Measurements from ENCODE around the gene TBC1D5. TPM values are rescaled to one million over a fixed set of nuclear protein-coding genes. Genes with fewer than 3 reads are reported as not detected.

TBC1D5 gene
- total and polyA plus RNA-seq, 2 of the 8 experiments (the other 6 are each of a cell fraction or from before 2014, with no cell fraction given), result 11.0 to 22.9 TPM

DNA sequence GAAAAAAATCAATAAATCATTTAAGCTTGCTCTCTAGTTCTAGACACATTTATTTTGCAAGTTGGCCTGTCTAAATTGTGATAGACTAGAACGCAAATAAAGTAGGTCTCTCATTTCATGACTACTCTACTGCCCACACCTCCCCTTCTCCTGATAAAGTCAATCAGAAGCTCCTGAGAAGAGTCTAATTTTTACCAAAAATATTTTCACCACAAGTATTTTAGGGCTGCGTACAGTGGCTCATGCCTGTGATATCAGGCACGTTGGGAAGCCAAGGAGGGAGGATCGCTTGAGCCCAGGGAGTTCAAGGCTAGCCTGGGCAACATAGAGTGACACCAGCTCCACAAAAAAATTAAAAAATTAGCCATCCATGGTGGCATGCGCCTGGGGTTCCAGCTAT, 136.5 kb downstream of the TBC1D5 start:
- no peak overlapping the region for H3K23ac ChIP-seq (ENCODE audit: insufficient read length)
- 87% methylated on average over 5 of the region's 5 CpGs; no CpG with 5 or more reads in 1 of the 2 experiments for WGBS, 2 experiments (ENCODE audit: extremely low coverage in 1 of 2, insufficient coverage in 1 of 2, insufficient read length in 1 of 2, insufficient replicate concordance in 2 of 2, low coverage in 1 of 2, low lambda C conversion rate in 2 of 2, missing lambda C conversion rate in 1 of 2)
- H3K4me2 ChIP-seq (ENCODE audit: insufficient read depth in 1 of 2, low read depth in 2 of 2, low read length in 2 of 2), result no peak overlapping the region
- H2BK120ac ChIP-seq (replicated peaks; ENCODE audit: low read depth, low read length), result no peak overlapping the region
- no peak for TF ChIP-seq CHD1 (IDR thresholded peaks at IDR 0.05; ENCODE audit: low read depth, low read length)
- TF ChIP-seq TAF7 (optimal IDR thresholded peaks at IDR 0.05; ENCODE audit: borderline replicate concordance, low read depth, low read length), result no peak
- no peak for TF ChIP-seq CREB1 (IDR thresholded peaks at IDR 0.05)
- no peak for TF ChIP-seq SP4 (IDR thresholded peaks at IDR 0.05; ENCODE audit: low read length)
- no peak for TF ChIP-seq CTCF (IDR thresholded peaks at IDR 0.05; ENCODE audit: control extremely low read depth in 1 of 3, insufficient read depth in 1 of 3, low read depth in 1 of 3, low read length in 3 of 3)
- no peak for TF ChIP-seq TAF1 (IDR thresholded peaks at IDR 0.05; ENCODE audit: low read depth, low read length)
- ChIA-PET POLR2A (ENCODE audit: partially characterized antibody) (no interaction called here), CTCF (ENCODE audit: partially characterized antibody) (no interaction called here)
- H3K18ac ChIP-seq (ENCODE audit: extremely low read depth, low read length), result no peak overlapping the region
- H3K27ac ChIP-seq (ENCODE audit: low read depth, low read length), result no peak overlapping the region
- no peak overlapping the region for H2AK5ac ChIP-seq (ENCODE audit: low read depth, low read length)
- H3K4ac ChIP-seq (replicated peaks; ENCODE audit: insufficient read length, low read depth, low read length), result no peak overlapping the region
- no peak overlapping the region for H3K9ac ChIP-seq (replicated peaks in 1 of 4; ENCODE audit: extremely low read depth in 1 of 4, low read depth in 3 of 4, low read length in 3 of 4)
- no peaks in the 10 kb centered on the region for H3K23me2 ChIP-seq (ENCODE audit: low read depth, low read length)
- no peaks in the 10 kb centered on the region for H3K79me1 ChIP-seq (ENCODE audit: low read depth, low read length)
- no peaks in the 10 kb centered on the region; a peak in 1 of 4 replicates for H3K79me2 ChIP-seq (ENCODE audit: control insufficient read depth in 1 of 2, insufficient read depth in 2 of 2, low read length in 2 of 2)
- no peak overlapping the region for H2BK20ac ChIP-seq (ENCODE audit: low read length)
- no peak overlapping the region for H2BK12ac ChIP-seq (ENCODE audit: low read depth, low read length)
- H4K8ac ChIP-seq (ENCODE audit: extremely low read depth, insufficient read depth, low read length), result no peak overlapping the region
- H3K14ac ChIP-seq (ENCODE audit: insufficient read length), result no peak overlapping the region
- no peak overlapping the region for H2AFZ ChIP-seq (ENCODE audit: low read length)
- H4K91ac ChIP-seq (replicated peaks; ENCODE audit: insufficient read length, low read length), result no peak overlapping the region
- H4K20me1 ChIP-seq (replicated peaks in 1 of 2; ENCODE audit: control insufficient read depth in 1 of 2, insufficient read depth in 2 of 2, low read length in 2 of 2), result no peaks in the 10 kb centered on the region
- H3K4me1 ChIP-seq (replicated peaks in 1 of 4; ENCODE audit: control insufficient read depth in 3 of 4, insufficient read depth in 4 of 4, low read length in 3 of 4), result no peaks in the 10 kb centered on the region
- no peak for DNase-seq (ENCODE audit: low read depth in 1 of 2, low spot score in 2 of 2)
- H4K5ac ChIP-seq (ENCODE audit: insufficient read length, low read depth, low read length), result no peak overlapping the region
- no peak overlapping the region for H2BK15ac ChIP-seq (ENCODE audit: low read length)
- H3K56ac ChIP-seq (replicated peaks; ENCODE audit: insufficient read length, low read depth, low read length), result no peak overlapping the region
- no peak overlapping the region for H3K4me3 ChIP-seq (ENCODE audit: extremely low read depth in 1 of 4, insufficient read depth in 2 of 4, low read depth in 3 of 4, low read length in 4 of 4)
- no peaks in the 10 kb centered on the region for H3K36me3 ChIP-seq (ENCODE audit: control insufficient read depth in 2 of 4, insufficient read depth in 4 of 4, low read length in 3 of 4)
- H2BK5ac ChIP-seq (ENCODE audit: low read depth, low read length), result no peak overlapping the region
- no peak for FAIRE-seq
- H3K9me3 ChIP-seq (ENCODE audit: insufficient read depth in 2 of 2, low read depth in 1 of 2, low read length in 1 of 2), result no peaks in the 10 kb centered on the region; a peak in 1 of 4 replicates
- H3K27me3 ChIP-seq (replicated peaks in 1 of 4; ENCODE audit: control insufficient read depth in 3 of 4, extremely low read depth in 1 of 4, insufficient read depth in 3 of 4, low read length in 3 of 4), result no peaks in the 10 kb centered on the region
